Measurements from ENCODE around the gene CDY1B. TPM values are rescaled to one million over a fixed set of nuclear protein-coding genes. Genes with fewer than 3 reads are reported as not detected.
"Not testable (repeated sequence)": the region's sequence is repeated elsewhere in the genome, so short reads cannot be mapped to it uniquely, and the experiment has no call there.

CDY1B gene, protein sequence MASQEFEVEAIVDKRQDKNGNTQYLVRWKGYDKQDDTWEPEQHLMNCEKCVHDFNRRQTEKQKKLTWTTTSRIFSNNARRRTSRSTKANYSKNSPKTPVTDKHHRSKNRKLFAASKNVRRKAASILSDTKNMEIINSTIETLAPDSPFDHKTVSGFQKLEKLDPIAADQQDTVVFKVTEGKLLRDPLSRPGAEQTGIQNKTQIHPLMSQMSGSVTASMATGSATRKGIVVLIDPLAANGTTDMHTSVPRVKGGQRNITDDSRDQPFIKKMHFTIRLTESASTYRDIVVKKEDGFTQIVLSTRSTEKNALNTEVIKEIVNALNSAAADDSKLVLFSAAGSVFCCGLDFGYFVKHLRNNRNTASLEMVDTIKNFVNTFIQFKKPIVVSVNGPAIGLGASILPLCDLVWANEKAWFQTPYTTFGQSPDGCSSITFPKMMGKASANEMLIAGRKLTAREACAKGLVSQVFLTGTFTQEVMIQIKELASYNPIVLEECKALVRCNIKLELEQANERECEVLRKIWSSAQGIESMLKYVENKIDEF
- total RNA-seq, result not detected
- polyA plus RNA-seq (ENCODE audit: insufficient read length in 6 of 6), result not detected
- long read RNA-seq, donor 1, result 0 reads
- long read RNA-seq, donor 2, result 0 reads
- long read RNA-seq, donor 3, result 0 reads
- long read RNA-seq, donor 4, result 0 reads
- long read RNA-seq, donor 5, result 0 reads
- long read RNA-seq, donor 6, result 0 reads
- long read RNA-seq, donor 7, result 0 reads
- long read RNA-seq, donor 8, result 0 reads
- long read RNA-seq, donor 9, result 0 reads
- long read RNA-seq, donor 10, result 0 reads
- long read RNA-seq, donor 11, result 0 reads
- long read RNA-seq, donor 12, result 0 reads

GRCh38 chrY:24047919-24048318 is at the start of gene CDY1B:
Gene CDY1B (minus strand): TSS chrY:24048019. CDS start chrY:24047688, 331 bp downstream.
- H3K9me3 ChIP-seq; DNase-seq; H3K4me3 ChIP-seq; H3K27me3 ChIP-seq; H3K36me3 ChIP-seq; intact Hi-C loops (cut with DNase I); H3K27ac ChIP-seq; ATAC-seq; H3K4me1 ChIP-seq: not testable (repeated sequence)

- H3K9me3 ChIP-seq; H3K36me3 ChIP-seq; H3K27ac ChIP-seq; H3K27me3 ChIP-seq; H3K4me3 ChIP-seq; intact Hi-C loops (cut with DNase I); H3K4me1 ChIP-seq; DNase-seq; ATAC-seq: not testable (repeated sequence)
Measured at GRCh38 chrY:24049525-24049924, 1.7 kb upstream of the CDY1B start.

- H3K36me3 ChIP-seq; H3K4me3 ChIP-seq; H3K27me3 ChIP-seq; intact Hi-C loops (cut with DNase I); ATAC-seq; DNase-seq; H3K4me1 ChIP-seq; H3K27ac ChIP-seq; H3K9me3 ChIP-seq: not testable (repeated sequence)
Measured at GRCh38 chrY:24043209-24043608, 4.6 kb downstream of the CDY1B start.

DNA sequence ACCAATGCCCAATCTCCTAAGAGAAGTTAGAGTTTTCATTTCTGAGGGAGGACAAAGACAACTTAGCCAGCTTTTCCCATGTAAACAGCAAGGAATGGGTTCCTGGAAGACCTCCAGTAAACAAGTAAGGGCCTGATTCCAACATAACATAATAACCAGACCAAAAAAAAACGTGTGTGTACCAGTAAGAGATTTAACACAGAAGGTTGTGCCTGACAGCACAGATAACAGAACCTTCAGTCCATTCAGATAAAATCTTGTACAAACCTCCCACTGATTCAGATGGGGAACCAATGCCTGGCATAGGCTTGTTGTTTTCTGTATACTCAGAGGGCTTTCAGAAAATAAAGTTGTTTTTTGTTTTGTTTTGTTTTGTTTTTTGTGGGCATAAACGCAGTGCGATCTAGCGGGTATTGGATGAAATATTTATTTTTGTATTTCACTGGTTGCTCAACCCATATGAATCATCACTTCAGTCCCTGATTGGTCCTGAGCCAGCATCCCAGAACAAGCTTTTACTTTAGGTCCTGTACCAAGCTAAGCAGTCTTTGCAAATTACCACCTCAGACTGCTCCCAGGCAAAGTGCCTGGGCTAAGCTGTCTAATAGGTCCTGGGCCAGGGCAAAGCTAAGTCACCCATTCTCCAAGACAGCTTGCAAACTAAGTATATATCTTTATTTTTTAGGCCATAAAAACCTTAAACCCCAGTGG is 8.7 kb downstream of the CDY1B start:
- H3K9me3 ChIP-seq; H3K27me3 ChIP-seq; H3K27ac ChIP-seq; H3K4me3 ChIP-seq; DNase-seq; ATAC-seq; H3K36me3 ChIP-seq; H3K4me1 ChIP-seq; intact Hi-C loops (cut with DNase I): not testable (repeated sequence)

GRCh38 chrY:24026212-24027103 is 21.4 kb downstream of the CDY1B start:
- H3K4me1 ChIP-seq; H3K36me3 ChIP-seq; H3K9me3 ChIP-seq; H3K27me3 ChIP-seq; H3K4me3 ChIP-seq; intact Hi-C loops (cut with DNase I); ATAC-seq; H3K27ac ChIP-seq; DNase-seq: not testable (repeated sequence)

Data from left lung (tissue), 14 donors.